Activated CD4-positive, alpha-beta T cell treated with anti-CD3 and anti-CD28 coated beads, Interleukin-2, amount 50 U/mL, for 4 hours (primary cell): Measurements from ENCODE around the gene RMI2.
"Not testable (repeated sequence)": the region's sequence is repeated elsewhere in the genome, so short reads cannot be mapped to it uniquely, and the experiment has no call there.

Source experiments
- DNase-seq, 2 experiments: peaks; one replicate each; pipeline ENCODE4 v3.0.0-alpha.2; 2020

Gene RMI2

DNA sequence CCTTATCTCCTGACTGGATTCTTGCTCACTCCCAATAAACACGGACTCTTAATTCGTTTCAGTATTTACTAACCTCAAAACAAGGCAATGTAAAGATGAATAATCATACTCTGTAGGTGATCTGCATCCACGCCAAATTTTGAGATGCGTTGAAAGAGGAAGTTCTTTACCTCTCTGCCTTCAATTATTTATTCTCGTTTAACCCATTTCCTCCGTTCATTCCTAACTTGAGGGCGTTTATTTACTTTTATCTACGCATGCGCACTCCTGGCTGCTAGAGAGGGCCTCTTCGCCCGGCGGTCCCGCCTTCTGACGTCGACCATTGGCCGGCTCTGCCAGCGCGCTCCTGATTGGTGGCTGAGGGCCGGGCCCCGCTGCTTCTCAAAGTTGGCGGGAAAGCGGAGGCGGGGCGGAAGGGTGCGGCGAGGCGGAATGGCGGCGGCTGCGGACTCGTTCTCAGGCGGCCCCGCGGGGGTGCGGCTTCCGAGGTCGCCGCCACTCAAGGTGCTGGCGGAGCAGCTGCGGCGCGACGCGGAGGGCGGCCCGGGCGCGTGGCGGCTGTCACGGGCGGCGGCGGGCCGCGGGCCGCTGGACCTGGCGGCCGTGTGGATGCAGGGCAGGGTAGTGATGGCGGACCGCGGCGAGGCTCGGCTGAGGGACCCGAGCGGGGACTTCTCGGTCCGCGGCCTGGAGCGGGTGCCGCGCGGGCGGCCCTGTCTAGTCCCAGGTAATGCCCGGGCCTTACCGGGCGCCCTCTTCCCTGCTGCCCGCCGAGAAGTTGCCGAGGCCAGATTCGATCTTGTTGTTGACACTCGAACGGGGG lies at the start of gene RMI2:
Gene RMI2 (plus strand): TSS at position 420 of the 823 bp plus-strand sequence. CDS start 13 bp downstream, at position 433.
- DNase-seq = peak; percentile 94 to 96

DNA sequence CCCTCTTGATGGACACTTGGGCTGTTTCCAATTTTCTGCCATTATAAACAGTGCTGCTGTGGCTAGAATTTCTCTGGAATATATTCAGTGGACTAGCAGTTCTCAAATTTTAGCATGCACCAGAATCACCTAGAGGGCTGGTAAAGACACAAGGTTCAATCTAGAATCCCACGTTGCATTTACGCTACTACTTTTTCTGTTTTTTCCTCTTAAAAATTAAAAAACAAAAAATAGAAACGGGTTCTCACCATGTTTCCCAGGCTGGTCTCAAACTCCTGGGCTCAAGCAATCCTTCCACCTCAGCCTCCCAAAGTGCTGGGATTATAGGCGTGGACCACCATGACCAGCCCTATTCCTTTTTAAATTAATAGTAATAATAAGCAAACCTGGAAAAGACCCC lies 49.6 kb upstream of the RMI2 start:
- no peak for DNase-seq

DNA sequence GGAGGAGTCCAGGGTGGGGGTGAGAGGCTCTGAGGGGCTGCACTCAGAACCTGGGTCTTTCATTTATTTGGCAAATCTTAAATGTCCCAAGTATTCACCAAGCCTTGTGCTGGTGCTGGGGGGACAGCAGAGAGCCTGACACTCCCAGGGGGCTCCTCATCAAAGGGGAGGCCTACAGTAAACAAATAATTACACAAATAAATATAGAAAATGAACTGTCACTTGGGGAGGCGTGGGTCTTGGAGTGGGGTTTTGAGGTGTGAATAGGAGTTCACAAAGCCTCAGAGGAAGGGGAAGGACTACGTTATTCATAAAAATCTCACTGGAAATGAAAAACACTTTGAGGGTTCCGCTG lies 48.9 kb upstream of the RMI2 start:
- no peak for DNase-seq

DNA sequence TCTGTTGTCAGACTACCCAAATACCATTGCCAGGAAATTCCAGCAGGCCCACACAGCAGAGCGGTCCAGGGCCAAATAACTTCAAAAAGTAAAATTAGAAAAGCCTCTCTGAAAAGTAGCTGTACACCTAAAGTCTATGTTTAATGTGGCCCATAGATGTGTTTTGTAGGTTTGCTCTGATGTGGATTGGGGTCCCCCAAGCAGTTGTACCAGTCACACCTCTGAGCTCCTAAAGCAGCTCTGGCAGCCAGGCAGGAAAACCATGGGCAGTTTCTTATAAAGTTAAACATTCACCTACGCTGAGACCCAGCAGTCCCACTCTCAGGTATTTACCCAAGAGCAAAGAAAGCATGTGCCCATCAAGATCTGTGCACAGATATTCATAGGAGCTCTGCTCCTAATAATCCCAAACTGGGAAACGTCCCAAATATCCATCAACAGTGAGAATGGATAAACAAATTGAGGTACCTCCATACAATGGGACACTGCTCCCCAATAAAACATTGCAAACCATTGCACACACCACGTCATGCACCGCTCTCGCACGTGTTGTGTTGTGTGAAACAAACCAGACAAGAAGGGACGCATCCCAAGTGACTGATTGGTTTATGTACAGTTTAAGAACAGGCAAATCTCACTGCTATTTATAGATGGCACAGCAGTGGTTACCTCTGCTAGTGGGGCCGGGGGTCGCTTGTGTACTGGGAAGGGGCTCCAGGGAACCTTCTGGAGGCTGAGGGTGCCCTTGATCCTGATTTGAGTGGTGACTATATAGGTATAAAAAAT lies 48.4 kb upstream of the RMI2 start:
- DNase-seq = no peak

DNA sequence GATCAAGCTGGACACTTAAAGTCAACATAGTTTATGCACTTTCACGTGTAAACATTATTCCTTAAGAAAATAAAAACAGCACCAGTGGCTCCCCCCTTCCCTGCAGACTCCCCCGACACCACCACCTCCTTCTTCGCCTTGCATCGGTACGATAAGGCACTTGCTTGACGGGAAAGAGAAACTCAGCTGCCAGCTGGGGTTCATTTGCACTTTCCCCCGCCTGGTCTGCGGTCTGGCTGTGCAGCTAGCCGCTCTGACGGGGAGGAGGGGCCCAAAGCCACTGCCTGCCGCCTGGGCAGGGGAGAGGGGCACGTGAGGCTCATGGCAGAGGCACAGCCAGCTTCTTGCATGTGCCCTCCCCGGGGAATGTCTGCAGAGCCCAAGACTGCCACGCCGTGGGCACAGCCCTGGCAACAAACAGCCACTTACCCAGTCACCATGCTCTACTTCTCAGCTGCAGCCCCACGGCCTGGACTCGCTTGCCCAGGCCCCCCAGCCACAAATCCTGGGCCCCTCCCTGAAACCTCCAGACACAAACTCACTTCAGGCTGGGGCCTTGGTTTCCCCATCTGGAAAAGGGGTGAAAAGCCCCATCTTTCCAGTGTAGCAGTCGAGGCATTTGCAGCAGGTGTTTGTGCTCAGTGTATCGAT lies 47.6 kb upstream of the RMI2 start:
- DNase-seq = peak; percentile 56 to 59

DNA sequence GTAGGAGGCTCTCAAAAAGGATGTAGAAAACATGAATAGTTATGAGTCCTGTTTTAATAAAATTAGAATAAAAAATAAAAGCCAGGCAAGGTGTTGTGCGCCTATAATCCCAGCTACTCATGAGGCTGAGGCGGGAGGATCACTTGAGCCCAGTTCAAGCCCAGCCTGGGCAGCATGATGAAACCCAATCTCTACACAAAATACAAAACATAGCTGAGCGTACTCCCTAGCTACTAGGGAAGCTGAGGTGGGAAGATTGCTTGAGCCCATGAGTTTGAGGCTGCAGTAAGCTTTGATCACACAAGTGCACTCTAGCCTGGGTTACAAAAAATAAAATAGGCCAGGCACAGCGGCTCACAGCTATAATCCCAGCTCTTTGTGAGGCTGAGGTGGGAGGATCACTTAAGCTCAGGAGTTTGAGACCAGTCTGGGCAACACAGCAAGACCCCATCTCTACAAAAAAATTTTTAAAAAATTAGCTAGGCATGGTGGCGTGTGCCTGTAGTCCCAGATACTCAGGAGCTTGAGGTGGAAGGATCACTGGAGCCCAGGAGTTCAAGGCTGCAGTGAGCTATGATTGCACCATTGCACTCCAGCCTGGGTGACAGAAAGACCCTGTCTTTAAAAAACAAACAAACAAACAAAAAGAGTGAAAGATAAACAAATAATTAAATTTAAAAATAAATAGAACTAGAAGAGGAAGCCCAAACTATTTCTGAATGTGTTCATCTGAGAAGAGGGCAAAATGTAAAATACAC lies 46.9 kb upstream of the RMI2 start:
- DNase-seq = no peak

DNA sequence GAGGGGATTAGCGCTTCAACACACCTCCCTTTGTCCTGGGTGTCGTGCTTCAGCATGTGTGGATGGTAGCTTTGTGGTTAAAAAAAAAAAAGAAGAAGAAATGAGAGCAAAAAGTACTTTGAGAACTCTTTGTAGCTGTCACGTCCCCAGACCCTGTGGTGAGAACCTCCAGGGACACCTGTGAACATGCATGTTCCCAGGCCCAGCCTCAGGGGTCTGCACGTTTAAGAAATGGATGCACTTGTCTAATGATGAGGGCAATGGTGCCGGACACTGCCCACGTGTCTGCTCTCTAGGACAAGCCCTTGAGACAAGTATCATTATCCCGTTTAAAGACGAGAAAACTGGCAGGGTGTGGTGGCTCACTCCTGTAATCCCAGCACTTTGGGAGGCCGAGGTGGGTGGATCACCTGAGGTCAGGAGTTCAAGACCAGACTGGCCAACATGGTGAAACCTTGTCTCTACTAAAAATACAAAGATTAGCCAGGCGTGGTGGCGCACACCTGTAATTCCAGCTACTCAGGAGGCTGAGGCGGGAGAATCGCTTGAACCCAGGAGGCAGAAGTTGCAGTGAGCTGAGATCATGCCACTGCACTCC lies 46.2 kb upstream of the RMI2 start:
- not testable (repeated sequence) for DNase-seq

DNA sequence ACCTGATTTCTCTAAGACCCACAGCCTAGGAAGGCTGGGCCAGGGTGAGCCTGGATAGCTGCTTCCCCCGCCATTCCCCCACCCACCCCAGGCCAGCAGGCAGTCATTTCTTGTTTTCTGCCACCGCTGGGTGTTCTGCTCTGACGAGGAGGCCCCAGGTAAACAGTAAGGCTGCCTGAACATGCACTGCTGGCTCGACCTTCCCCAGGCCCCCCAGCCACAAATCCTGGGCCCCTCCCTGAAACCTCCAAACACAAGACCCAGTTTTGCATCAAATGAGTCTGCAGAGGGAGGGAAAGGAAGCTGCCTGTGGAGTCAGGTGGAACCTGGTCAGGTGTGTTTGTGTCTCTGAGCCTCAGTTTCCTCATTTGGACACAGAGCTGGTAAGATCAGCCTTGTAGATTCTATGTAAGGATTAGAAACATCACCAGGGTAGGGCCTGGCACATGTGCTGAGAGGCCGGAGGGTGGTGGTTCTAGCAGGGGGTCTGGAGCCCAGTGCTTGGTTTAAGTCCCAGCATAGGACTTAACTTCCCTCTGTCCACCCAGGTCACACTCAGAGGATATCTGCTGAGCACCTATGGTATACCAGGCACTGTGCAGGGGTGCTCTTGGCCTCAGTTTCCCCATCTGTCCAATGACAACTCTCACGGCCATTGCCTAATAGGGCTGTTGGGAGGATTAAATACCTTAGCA lies 45.2 kb upstream of the RMI2 start:
- DNase-seq = no peak

DNA sequence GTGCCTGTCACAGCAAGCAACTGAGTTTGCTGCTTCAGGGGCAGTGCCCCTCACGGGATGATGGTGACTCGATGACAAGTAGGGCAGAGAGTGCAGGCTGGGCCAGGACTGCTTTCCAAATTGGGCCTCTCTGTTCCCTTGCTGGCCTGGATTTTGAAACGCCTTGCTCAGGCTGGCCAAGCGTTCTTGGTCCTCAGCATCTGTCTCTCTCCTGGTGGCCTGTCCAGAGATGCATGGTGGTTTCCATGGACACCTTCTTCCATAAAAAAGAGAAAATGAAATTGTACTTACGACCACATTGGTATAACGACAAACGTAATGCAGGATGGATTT lies 44.7 kb upstream of the RMI2 start:
- no peak for DNase-seq

DNA sequence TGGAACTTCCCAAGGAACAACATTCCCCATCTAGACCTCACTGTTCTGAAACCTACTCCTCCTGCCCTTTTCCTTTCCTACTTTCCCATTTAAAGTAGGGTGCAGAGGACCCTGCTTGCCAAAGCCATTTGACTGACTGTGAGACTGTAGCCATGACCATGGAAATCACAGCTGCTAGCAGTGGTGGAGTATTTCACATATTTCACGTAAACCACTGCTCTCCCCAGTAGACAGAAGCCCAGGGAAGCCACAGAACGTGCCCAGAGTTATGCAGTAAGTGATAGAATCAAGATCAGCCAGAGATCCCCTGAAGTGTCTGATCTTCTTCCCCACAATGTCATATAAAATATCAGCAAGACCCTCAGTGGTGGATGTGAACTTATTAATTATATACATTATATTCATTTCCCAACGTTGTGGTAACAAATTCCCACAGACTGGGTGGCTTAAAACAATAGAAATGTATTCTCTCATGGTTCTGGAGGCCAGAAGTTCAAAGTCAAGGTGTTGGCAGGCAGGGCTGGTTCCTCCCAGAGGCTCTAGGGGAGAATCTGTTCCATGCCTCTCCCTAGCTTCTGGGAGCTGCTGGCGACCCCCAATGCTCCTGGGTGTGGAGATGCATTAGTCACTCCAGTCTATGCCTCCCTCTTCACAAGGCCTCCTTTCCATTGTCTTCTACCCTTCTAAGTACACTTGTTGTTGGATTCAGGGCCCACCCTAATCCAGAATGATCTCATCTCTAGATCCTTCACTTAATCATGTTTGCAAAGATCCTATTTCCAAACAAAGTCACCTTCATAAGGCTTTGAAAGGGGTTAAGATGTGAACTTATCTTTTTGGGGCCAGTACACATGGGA lies 43.4 kb upstream of the RMI2 start:
- no peak for DNase-seq

DNA sequence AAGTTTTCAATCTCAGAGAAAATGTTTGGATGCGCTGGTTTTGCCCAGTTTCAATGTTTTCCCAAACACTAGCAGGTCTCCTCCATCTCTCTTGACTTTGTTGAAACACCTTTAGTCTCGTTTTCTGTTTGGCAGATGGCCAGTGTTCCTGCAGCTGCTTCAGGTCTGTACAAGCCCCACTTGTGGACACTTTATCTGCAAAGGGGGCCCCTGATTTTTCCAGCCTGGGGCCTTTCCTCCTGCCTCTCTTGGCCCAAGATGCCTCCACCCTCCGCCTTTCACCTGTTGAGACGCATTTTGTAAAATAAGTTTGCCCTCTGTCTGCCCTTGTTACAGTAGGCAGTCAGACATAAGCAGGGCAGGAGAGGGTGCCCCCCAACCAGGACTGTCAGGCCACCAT lies 42.3 kb upstream of the RMI2 start:
- no peak for DNase-seq

DNA sequence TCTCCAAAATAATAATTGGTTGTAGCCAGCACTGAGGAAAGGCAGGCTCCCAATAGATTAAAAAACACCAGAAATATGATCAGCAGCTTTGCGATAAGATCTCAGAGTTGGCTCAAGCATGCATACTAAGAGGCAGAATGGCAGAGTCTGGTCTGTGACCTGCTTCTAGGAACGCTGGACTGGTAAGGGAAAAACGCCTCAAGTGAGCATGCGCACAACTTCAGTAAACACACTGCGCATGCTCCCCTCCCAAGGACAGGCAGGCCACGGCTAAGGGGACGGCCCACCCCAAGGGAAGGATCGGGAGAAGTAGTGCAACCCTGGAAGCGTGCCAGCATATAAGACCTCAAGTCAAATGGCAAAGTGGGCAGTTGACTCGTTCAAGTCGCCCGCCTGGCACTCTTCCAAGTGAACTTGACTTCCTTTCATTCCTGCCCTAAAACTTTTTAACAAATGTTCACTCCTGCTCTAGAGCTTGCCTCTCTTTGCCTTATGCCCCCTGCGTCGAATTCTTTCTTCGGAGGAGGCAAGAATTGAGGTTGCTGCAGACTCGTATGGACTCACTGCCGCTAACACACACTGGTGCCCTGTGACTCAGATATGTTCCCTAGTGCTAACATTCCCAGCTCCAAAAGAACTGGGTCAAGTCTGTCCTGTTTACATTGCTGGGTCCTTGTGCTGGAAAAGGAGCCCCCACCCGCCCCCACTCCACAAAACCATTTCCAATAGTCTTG lies 41.7 kb upstream of the RMI2 start:
- DNase-seq = no peak

DNA sequence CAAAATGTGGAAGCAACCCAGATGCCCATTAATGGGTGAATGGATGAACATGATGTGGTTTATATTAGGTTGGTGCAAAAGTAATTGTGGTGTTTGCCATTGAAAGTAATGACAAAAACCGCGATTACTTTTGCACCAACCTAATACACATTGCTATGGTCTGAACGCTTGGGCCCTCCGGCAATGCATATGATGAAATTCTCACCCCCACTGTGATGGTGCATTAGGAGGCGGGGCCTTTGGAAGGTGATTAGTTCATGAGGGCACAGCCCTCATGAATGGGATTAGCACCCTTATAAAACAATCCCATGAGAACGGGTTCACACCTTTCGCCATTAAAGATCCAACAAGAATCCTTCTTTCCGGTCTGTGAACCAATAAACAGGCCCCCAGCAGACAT lies 38.9 kb upstream of the RMI2 start:
- no peak for DNase-seq

DNA sequence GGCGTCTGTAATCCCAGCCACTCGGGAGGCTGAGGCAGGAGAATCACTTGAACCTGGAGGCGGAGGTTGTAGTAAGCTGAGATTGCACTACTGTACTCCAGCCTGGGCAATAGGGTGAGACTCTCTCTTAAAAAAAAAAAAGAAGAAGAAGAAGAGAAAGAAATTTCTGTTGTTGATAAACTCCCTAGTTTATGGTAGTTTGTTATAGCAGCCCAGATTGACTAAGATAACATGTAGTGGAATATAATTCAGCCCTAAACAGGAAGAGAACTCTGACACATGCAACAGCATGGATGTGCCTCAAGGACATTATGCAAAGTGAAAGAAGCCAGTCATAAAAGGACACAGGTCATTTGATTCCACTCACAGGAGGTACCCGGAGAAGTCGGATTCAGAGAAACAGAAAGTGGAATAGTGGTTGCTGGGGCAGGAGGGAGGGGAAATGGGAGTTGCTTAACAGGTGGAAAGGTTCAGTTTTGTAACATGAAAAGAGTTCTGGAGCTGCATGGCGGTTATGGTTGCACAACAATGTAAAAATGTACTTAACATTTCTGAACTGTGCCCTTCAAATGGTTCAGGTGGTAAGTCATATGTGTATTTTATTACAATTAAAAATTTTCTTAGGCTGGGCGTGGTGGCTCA lies 38.1 kb upstream of the RMI2 start:
- DNase-seq = no peak

DNA sequence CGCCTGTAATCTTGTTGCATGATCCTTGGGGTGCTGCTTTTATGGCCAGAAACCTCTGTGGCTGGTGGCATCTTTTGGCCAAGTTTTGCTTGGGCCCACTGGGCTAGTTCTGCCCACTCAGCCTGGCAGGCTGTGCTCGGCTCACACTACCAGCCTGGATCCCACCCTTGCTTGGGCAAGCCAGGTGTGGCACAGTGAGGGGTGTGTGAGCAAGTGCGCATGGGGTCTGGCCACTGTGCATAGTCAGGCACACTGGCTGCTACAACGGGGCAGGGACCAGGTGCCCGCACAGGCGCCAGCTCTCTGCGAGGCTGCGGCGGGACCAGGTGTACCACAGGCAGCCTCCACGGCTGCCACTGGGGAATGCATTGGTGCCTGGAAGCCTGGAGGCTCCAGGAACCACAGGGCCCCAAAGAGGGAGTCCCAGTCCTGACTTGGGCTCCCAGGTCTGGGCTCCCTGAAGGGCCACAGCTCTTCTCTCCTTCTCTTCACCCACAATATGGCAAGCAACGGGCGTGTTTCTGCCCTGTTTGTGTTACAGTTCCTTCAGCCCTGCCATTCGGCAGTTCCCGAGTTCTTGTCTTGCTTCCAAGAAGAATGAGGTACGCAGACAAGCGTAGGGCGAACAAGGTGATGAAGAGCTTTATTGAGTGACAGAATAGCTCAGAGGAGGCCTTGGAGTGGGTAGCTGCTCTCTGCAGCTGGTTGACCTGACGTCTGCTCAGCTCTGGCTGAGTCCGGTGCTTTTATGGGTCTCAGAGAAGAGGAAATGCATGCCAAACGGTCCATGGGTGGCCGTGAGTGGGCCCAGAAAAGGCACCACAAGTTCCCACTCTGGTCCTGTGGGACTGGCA lies 37.4 kb upstream of the RMI2 start:
- no peak for DNase-seq

DNA sequence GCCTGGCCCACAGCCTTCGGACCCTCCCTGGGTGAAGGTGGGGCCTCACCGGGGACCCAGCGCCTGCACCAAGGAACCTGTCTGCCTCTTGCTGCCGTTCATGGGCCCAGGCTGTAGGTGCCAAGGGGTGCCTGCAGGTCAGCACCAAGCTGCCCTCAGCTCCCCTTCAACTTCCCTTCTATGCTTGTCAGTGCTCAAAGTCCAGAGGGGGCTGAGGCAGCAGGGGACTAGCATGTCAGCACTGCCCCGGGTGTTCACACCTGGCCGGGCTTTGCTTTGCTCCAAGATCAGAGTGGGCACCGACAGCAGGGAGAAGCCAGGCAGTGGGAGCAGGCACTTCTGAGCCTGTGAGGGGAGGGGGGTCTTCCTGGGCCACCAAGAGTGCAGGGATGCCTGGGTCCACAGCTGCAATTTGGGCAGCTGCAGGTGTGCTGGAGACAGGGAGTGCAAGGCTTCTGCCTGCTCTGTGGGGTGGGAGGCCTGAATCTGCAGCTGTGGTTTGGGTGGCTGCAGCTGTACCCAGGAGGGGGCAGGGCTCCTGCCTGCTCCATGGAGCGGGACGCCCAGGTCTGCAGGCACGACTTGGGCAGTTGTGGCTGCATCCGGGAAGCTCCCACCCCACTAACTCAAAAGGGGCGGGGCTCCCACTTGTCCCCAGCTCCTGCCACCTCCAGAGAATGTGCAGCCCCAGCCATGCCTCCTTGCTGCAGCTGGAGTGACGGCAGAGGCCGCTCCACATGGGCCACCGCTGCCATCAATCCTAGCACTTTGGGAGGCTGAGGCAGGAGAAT lies 36.6 kb upstream of the RMI2 start:
- DNase-seq = no peak

DNA sequence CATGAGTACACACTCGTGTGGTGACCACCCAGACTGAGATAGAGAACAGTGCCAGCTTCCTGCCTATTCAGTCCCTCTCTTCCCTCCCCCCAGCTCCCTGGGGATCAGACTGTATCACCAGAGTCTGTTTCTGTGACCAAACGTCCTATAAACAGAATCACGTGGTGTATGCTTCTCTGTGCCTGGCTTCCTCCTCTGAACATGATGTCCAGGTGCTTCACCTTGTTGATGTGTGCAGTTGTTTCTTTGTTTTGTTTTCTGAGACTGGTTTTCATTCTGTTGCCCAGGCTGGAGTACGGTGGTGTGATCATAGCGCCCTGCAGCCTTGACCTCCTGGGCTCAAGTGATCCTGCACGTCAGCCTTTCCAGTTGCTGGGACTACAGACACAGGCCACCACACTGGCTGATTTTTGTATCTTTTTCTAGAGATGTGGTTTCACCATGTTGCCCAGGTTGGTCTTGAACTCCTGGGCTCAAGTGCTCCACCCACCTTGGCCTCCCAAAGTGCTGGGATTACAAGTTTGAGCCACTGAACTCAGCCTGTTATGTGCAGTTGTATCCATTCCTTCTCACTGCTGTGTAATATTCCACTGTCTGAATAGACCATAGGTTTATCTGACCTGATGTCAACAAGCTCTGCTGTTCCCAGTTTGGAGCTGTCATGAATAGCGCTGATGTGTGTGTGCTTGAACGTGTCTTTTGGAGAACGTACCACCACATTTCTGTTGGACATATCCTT lies 35.2 kb upstream of the RMI2 start:
- no peak for DNase-seq
